ENCODE measurements around the gene LPA. TPM values are rescaled to one million over a fixed set of nuclear protein-coding genes. Genes with fewer than 3 reads are reported as not detected.
A peak's percentile ranks its signal among the peaks of the same experiment; 100 is the strongest.
"Not testable (repeated sequence)": the region's sequence is repeated elsewhere in the genome, so short reads cannot be mapped to it uniquely, and the experiment has no call there.

Gene LPA
- total RNA-seq, 1 donor from 2014 or later: not detected

DNA sequence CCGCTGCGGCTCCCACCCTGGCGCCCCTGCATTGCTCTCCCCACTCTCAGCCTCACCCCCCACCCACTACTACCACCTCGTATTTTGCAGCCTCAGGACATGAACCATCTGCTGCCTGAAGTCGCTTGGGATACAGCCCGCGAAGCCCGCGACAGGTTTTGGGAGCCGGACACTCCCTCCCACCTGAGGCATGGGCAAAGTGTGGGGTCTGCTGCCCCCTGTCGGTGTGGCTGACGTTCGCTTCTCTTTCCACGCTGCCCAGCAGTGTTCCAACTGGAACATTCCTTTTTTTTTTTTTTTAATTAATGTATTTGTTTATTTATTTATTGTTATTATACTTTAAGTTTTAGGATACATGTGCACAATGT is 15.3 kb upstream of the LPA start:
- Mint-ChIP-seq H3K4me3 (ENCODE audit: unreplicated experiment) (peak overlapping the region; percentile 74), H3K36me3 (ENCODE audit: low read depth, unreplicated experiment) (no peaks in the 10 kb centered on the region), H3K4me1 (ENCODE audit: unreplicated experiment) (no peaks in the 10 kb centered on the region), H3K9me3 (ENCODE audit: unreplicated experiment) (no peaks in the 10 kb centered on the region), H3K27ac (ENCODE audit: unreplicated experiment) (no peak overlapping the region), H3K27me3 (ENCODE audit: unreplicated experiment) (peaks cover 1% of the 10 kb centered on the region)
- TF ChIP-seq, protein P1, sequence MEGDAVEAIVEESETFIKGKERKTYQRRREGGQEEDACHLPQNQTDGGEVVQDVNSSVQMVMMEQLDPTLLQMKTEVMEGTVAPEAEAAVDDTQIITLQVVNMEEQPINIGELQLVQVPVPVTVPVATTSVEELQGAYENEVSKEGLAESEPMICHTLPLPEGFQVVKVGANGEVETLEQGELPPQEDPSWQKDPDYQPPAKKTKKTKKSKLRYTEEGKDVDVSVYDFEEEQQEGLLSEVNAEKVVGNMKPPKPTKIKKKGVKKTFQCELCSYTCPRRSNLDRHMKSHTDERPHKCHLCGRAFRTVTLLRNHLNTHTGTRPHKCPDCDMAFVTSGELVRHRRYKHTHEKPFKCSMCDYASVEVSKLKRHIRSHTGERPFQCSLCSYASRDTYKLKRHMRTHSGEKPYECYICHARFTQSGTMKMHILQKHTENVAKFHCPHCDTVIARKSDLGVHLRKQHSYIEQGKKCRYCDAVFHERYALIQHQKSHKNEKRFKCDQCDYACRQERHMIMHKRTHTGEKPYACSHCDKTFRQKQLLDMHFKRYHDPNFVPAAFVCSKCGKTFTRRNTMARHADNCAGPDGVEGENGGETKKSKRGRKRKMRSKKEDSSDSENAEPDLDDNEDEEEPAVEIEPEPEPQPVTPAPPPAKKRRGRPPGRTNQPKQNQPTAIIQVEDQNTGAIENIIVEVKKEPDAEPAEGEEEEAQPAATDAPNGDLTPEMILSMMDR (IDR thresholded peaks at IDR 0.05; ENCODE audit: unreplicated experiment): peak; percentile 47
- DNase-seq (ENCODE audit: low spot score): peak; percentile 49

DNA sequence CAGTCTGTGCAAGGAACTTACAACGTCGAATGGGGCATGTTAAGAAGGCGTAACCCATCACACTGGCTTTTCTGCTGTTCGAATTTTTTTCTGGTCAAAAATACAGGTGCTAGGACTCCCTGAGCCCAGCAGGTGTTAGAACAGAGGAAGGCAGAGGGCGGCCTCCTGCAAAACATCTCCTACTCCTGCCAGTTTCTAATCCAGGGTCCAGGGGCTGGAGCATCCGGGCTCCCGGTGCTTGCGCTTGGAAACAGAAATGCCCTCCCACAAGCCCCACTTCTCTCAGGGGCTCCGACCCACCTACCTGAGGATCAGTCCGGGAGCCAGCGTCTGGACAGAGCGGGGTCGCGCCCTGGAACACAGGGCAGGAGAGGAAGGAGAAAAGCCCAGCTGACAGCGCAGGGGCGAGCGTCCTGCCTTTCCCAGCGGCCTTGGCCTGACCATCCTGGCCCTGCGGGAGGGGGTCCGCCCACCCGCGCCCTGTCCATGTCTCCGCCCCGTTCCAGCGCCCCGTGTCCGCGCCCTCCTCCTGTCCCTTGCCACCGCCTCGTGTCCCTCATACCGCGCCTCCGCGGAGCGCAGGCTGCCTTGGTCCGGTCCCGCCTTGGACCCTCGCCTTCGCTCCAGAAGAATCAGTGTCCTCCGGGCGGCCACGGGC is 14.8 kb upstream of the LPA start:
- TF ChIP-seq, protein P1 (IDR thresholded peaks at IDR 0.05; ENCODE audit: unreplicated experiment): no peak
- H3K27me3 Mint-ChIP-seq (ENCODE audit: unreplicated experiment): peaks cover 1% of the 10 kb centered on the region
- no peaks in the 10 kb centered on the region for H3K36me3 Mint-ChIP-seq (ENCODE audit: low read depth, unreplicated experiment)
- no peaks in the 10 kb centered on the region for H3K9me3 Mint-ChIP-seq (ENCODE audit: unreplicated experiment)
- peak; percentile 9 for DNase-seq (ENCODE audit: low spot score)
- H3K27ac Mint-ChIP-seq (ENCODE audit: unreplicated experiment): no peak overlapping the region
- no peaks in the 10 kb centered on the region for H3K4me1 Mint-ChIP-seq (ENCODE audit: unreplicated experiment)
- H3K4me3 Mint-ChIP-seq (ENCODE audit: unreplicated experiment): peak overlapping the region; percentile 74

DNA sequence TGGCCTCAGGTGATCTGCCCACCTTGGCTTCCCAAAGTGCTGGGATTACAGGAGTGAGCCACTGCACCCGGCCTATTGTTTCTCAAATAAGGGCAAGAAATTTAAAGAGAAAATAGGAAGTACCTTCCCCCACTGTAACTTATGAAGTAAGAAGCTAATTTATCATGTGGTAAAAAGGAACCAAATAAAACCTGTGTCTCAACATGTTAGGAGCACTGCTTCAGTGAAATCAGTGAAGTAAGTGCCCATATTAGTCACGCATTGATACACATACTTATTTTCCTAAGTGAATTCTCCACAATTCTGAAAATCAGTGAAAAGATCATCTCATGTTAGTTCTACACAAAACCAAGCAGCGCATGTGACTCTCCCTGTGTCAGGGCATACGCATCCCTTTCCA is 14.2 kb upstream of the LPA start:
- no peak overlapping the region for H3K27ac Mint-ChIP-seq (ENCODE audit: unreplicated experiment)
- H3K9me3 Mint-ChIP-seq (ENCODE audit: unreplicated experiment): no peaks in the 10 kb centered on the region
- H3K27me3 Mint-ChIP-seq (ENCODE audit: unreplicated experiment): peaks cover 1% of the 10 kb centered on the region
- TF ChIP-seq, protein P1 (IDR thresholded peaks at IDR 0.05; ENCODE audit: unreplicated experiment): no peak
- DNase-seq (ENCODE audit: low spot score): no peak
- no peaks in the 10 kb centered on the region for H3K4me1 Mint-ChIP-seq (ENCODE audit: unreplicated experiment)
- H3K36me3 Mint-ChIP-seq (ENCODE audit: low read depth, unreplicated experiment): no peaks in the 10 kb centered on the region
- H3K4me3 Mint-ChIP-seq (ENCODE audit: unreplicated experiment): no peak overlapping the region

DNA sequence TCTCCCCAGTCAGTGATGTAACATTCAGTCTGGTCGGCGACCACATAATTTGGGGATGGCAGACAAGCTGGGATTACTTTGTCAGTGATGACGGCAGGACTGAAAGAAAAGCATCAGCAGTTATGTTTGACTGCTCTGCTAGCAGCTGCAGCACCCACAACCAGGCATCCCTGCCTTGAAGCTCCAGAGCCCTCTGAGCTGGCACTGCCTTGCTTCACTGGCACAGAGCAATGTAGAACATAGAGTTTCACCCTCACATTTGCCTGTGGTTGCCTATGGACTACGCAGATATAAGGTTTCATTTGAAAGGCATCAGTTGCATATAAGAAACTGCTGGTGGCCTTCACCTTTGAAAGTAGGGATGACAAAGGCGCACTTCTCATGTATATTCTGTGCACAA is 12.3 kb upstream of the LPA start:
- not testable (repeated sequence) for DNase-seq (ENCODE audit: low spot score)

DNA sequence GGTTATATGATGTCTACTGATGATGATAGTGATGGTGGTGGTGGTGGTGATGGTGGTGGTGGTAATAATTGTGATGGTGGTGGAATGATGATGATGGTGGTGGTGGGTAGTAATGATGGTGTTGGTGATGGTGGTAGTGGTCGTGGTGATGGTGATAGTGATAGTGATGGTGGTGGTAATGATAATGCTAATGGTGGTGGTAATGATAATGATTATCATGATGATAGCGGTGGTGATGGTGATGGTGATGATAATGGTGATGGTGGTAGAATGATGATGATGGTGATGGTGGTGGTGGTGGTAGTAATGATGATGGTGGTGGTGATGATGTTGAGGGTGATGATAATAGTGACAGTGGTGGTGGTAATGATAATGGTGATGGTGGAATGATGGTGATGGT is 4.5 kb upstream of the LPA start:
- Mint-ChIP-seq H3K9me3 (ENCODE audit: unreplicated experiment) (no peaks in the 10 kb centered on the region), H3K4me3 (ENCODE audit: unreplicated experiment) (no peak overlapping the region), H3K4me1 (ENCODE audit: unreplicated experiment) (no peaks in the 10 kb centered on the region), H3K27me3 (ENCODE audit: unreplicated experiment) (no peaks in the 10 kb centered on the region), H3K36me3 (ENCODE audit: low read depth, unreplicated experiment) (no peaks in the 10 kb centered on the region), H3K27ac (ENCODE audit: unreplicated experiment) (no peak overlapping the region)
- TF ChIP-seq, protein P1 (IDR thresholded peaks at IDR 0.05; ENCODE audit: unreplicated experiment): no peak
- DNase-seq (ENCODE audit: low spot score): no peak

More for the DNA sequence above, 12.3 kb upstream of the LPA start:
- not testable (repeated sequence) for H3K4me1 Mint-ChIP-seq (ENCODE audit: unreplicated experiment); H3K36me3 Mint-ChIP-seq (ENCODE audit: low read depth, unreplicated experiment); H3K27me3 Mint-ChIP-seq (ENCODE audit: unreplicated experiment); H3K9me3 Mint-ChIP-seq (ENCODE audit: unreplicated experiment); H3K4me3 Mint-ChIP-seq (ENCODE audit: unreplicated experiment); H3K27ac Mint-ChIP-seq (ENCODE audit: unreplicated experiment)
